Esophagus squamous epithelium (tissue), 5 donors: Measurements from ENCODE around the gene L1TD1. TPM values are rescaled to one million over a fixed set of nuclear protein-coding genes. Genes with fewer than 3 reads are reported as not detected.

Source experiments
- DNase-seq: peaks from one replicate; lab custom pipeline; 2025; lab: John Stamatoyannopoulos, UW
- H3K27ac ChIP-seq, 4 donors: fragments of 200-600 bp; sonication (generic); one replicate each; pipeline ENCODE4 v1.5.1; 2016 to 2019; ENCODE audit warnings: mild to moderate bottlenecking in 1 of 4
- H3K27me3 ChIP-seq, 4 donors: fragments of 200-600 bp; sonication (generic); 1 replicate in 3 of 4; 2 replicates in 1 of 4; pipeline versions ENCODE4 v1.5.1 to v1.6.0; 2017 to 2021; ENCODE audit warnings: antibody characterized with exemption in 1 of 4
- H3K36me3 ChIP-seq, 3 donors: fragments of 200-600 bp; sonication (generic); one replicate each; pipeline ENCODE4 v1.5.1; 2016 to 2019
- H3K4me1 ChIP-seq, 3 donors: fragments of 200-600 bp; sonication (generic); one replicate each; pipeline ENCODE4 v1.5.1; 2017 to 2019
- H3K4me3 ChIP-seq, 4 donors: fragments of 200-600 bp; sonication (generic); 1 replicate in 3 of 4; 2 replicates in 1 of 4; pipeline ENCODE4 v1.5.1; 2016 to 2019; ENCODE audit warnings: mild to moderate bottlenecking in 2 of 4, moderate library complexity in 1 of 4
- H3K9me3 ChIP-seq, 3 donors: fragments of 200-600 bp; sonication (generic); one replicate each; pipeline ENCODE4 v1.5.1; 2016 to 2019
- CTCF ChIP-seq, 6 experiments: fragments of 450-650 bp in 4 of 6; fragments of 200-600 bp in 2 of 6; sonication (generic) in 2 of 6; IDR thresholded peaks; one replicate each; pipeline ENCODE4 v1.5.1; 2016 to 2019; ENCODE audit warnings: antibody characterized with exemption in 6 of 6, mild to moderate bottlenecking in 4 of 6, moderate library complexity in 4 of 6
- POLR2A ChIP-seq, 4 donors: fragments of 450-650 bp; IDR thresholded peaks; one replicate each; pipeline ENCODE4 v1.6.1; 2017; ENCODE audit warnings: antibody characterized with exemption in 4 of 4, mild to moderate bottlenecking in 4 of 4, moderate library complexity in 3 of 4
- WGBS, 2 donors: methylation state at CpG; one replicate each; pipeline ENCODE4 v1.1.5; 2018; 5-methylcytosine and 5-hydroxymethylcytosine counted together
- intact Hi-C: fragments of 100-400 bp; cut with DNase I; formaldehyde crosslinking; loops from one replicate; pipeline ENCODE4 v1.15.0; 2022
- total RNA-seq, 4 donors: library from RNA; depleted of rRNA; stranded (reverse); fragments of >200 nt; gene quantifications; one replicate each; pipeline ENCODE4 v1.1.0, GENCODE V29; 2016
- donor health status: DM: yes; HTN: yes; CAD: no.

The L1TD1 gene
- total RNA-seq, 4 donors from 2014 or later: under 0.01 to 0.08 TPM; not detected in 2

- peaks cover 0 to 8% (median 0%) of the 10 kb centered on the region in 3 donors for H3K4me1 ChIP-seq
- no peaks in the 10 kb centered on the region for H3K36me3 ChIP-seq
- intact Hi-C loops: no loop called here
- no peaks in the 10 kb centered on the region for H3K9me3 ChIP-seq
- TF ChIP-seq POLR2A (IDR thresholded peaks at IDR 0.05): no peak
- TF ChIP-seq CTCF (IDR thresholded peaks at IDR 0.05): no peak
- 71 to 89% methylated on average over 3 of the region's 3 CpGs for WGBS, 2 donors
- H3K27me3 ChIP-seq: peaks cover 0 to 9% (median 0%) of the 10 kb centered on the region in 4 donors
- no peak overlapping the region for H3K27ac ChIP-seq
- no peak overlapping the region for H3K4me3 ChIP-seq
- no peak for DNase-seq
Measured at GRCh38 chr1:62229468-62229867, 34.8 kb downstream of the L1TD1 start.

- intact Hi-C loops: no loop called here
- WGBS, 2 donors: 53 to 73% methylated on average over 2 of the region's 2 CpGs
- Histone ChIP-seq H3K4me1 (peaks cover 0 to 8% (median 0%) of the 10 kb centered on the region in 3 donors), H3K9me3 (no peaks in the 10 kb centered on the region), H3K27me3 (peaks cover 0 to 9% (median 0%) of the 10 kb centered on the region in 4 donors), H3K27ac (no peak overlapping the region), H3K4me3 (no peak overlapping the region), H3K36me3 (no peaks in the 10 kb centered on the region)
- DNase-seq: no peak
- no peak for TF ChIP-seq CTCF (IDR thresholded peaks at IDR 0.05)
- TF ChIP-seq POLR2A (IDR thresholded peaks at IDR 0.05): no peak
Measured at GRCh38 chr1:62229932-62230331, 35.3 kb downstream of the L1TD1 start.

- no peak for TF ChIP-seq CTCF (IDR thresholded peaks at IDR 0.05)
- no peak for TF ChIP-seq POLR2A (IDR thresholded peaks at IDR 0.05)
- peaks cover 0 to 8% (median 0%) of the 10 kb centered on the region in 3 donors for H3K4me1 ChIP-seq
- intact Hi-C loops: no loop called here
- DNase-seq: no peak
- 34 to 52% methylated on average over 2 to 5 of the region's 5 CpGs for whole genome bisulfite sequencing, 2 donors
- H3K27me3 ChIP-seq: peaks cover 0 to 9% (median 0%) of the 10 kb centered on the region in 4 donors
- H3K36me3 ChIP-seq: no peaks in the 10 kb centered on the region
- no peak overlapping the region for H3K27ac ChIP-seq
- H3K9me3 ChIP-seq: no peaks in the 10 kb centered on the region
- no peak overlapping the region for H3K4me3 ChIP-seq
Measured at GRCh38 chr1:62230718-62231117, 36.1 kb downstream of the L1TD1 start.

- DNase-seq: no peak
- WGBS, 2 donors: 34 to 40% methylated on average over 14 of the region's 14 CpGs
- TF ChIP-seq POLR2A (IDR thresholded peaks at IDR 0.05): no peak
- TF ChIP-seq CTCF (IDR thresholded peaks at IDR 0.05): no peak
- peaks cover 0 to 8% (median 0%) of the 10 kb centered on the region in 3 donors for H3K4me1 ChIP-seq
- H3K36me3 ChIP-seq: no peaks in the 10 kb centered on the region
- intact Hi-C loops: no loop called here
- no peaks in the 10 kb centered on the region for H3K9me3 ChIP-seq
- peaks cover 0 to 9% (median 0%) of the 10 kb centered on the region in 4 donors for H3K27me3 ChIP-seq
- no peak overlapping the region for H3K4me3 ChIP-seq
- H3K27ac ChIP-seq: no peak overlapping the region
Measured at GRCh38 chr1:62232871-62233278, 38.2 kb downstream of the L1TD1 start.

GRCh38 chr1:62233926-62234450, 39.3 kb downstream of the L1TD1 start:
- DNase-seq: no peak
- Histone ChIP-seq H3K4me3 (no peak overlapping the region), H3K9me3 (no peaks in the 10 kb centered on the region), H3K27ac (no peak overlapping the region), H3K36me3 (no peaks in the 10 kb centered on the region), H3K4me1 (peaks cover 0 to 8% (median 0%) of the 10 kb centered on the region in 3 donors), H3K27me3 (peaks cover 0 to 4% (median 0%) of the 10 kb centered on the region in 4 donors)
- whole genome bisulfite sequencing, 2 donors: 82 to 87% methylated on average over 7 of the region's 7 CpGs
- intact Hi-C loops: no loop called here
- TF ChIP-seq POLR2A (IDR thresholded peaks at IDR 0.05): no peak
- no peak for TF ChIP-seq CTCF (IDR thresholded peaks at IDR 0.05)
